Measurements from ENCODE around the gene ZDHHC11B.
"Not testable (repeated sequence)": the region's sequence is repeated elsewhere in the genome, so short reads cannot be mapped to it uniquely, and the experiment has no call there.

- TF ChIP-seq, protein P1, sequence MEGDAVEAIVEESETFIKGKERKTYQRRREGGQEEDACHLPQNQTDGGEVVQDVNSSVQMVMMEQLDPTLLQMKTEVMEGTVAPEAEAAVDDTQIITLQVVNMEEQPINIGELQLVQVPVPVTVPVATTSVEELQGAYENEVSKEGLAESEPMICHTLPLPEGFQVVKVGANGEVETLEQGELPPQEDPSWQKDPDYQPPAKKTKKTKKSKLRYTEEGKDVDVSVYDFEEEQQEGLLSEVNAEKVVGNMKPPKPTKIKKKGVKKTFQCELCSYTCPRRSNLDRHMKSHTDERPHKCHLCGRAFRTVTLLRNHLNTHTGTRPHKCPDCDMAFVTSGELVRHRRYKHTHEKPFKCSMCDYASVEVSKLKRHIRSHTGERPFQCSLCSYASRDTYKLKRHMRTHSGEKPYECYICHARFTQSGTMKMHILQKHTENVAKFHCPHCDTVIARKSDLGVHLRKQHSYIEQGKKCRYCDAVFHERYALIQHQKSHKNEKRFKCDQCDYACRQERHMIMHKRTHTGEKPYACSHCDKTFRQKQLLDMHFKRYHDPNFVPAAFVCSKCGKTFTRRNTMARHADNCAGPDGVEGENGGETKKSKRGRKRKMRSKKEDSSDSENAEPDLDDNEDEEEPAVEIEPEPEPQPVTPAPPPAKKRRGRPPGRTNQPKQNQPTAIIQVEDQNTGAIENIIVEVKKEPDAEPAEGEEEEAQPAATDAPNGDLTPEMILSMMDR (IDR thresholded peaks at IDR 0.05) = not testable (repeated sequence)
- TF ChIP-seq POLR2A (IDR thresholded peaks at IDR 0.05) = not testable (repeated sequence)
Observed at GRCh38 chr5:715636-716035, 68.9 kb downstream of the ZDHHC11B start.

Measured in right lobe of liver (tissue), 4 donors.